ENCODE measurements around the gene ISYNA1. TPM values are rescaled to one million over a fixed set of nuclear protein-coding genes. Genes with fewer than 3 reads are reported as not detected.

The ISYNA1 gene
- total RNA-seq: 26.0 TPM
- long read RNA-seq, transcript ISYNA1-201 (11 exons, 2,420 nt): major isoform, 63 of 98 reads
- long read RNA-seq, partial matches to known transcripts: 15 of 98 reads
- long read RNA-seq, other reads (novel, unspliced or antisense): 14 of 98 reads

DNA sequence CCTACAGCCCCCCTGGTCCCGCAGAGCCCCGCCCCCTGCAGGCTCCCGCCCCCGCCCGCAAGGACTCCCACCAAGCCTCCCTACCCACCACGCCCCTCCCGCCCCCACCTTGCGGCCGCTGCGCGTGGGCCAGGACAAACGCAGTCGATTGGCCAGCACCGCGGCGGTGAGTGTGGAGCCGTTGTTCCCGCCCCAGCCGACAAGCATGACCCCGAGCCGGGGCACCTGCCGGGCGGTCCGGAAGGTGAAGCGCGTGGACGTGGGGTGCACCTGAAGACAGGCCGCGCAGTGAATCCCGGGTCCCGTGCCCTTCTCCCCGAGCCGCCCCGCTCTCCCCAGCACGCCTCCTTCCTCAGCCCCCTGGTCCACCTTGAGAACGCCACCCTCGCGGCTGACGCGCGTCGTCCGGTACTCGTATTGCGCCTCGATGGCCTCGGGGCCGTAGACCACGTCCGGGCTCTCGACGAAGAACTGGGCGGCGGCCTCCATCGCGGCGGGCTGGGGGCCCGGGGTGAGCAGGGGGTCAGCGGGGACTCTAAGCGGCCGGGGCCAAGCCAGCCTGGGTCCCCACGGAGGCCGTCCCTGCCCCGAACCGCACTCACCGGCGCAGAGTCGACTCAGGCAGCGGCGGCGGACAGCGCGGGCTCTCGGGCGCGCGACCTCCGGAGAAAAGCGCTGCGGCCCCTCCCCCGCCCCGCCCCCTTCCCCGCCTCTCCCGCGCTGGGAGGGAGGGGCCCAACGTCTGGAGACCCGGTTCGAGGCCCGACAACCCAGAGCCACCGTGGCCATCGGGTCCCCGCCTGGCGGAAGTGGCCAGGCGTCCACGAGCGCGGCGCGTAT is at the start of gene ISYNA1:
ISYNA1 (minus strand) TSS at position 643 of the 840 bp plus-strand sequence; CDS start at position 489, 154 bp downstream.
- intact Hi-C loops (cut with DNase I): no loop called here
- DNase-seq: peak; percentile 69
- ATAC-seq (ENCODE audit: poor library complexity): peak; percentile 52

DNA sequence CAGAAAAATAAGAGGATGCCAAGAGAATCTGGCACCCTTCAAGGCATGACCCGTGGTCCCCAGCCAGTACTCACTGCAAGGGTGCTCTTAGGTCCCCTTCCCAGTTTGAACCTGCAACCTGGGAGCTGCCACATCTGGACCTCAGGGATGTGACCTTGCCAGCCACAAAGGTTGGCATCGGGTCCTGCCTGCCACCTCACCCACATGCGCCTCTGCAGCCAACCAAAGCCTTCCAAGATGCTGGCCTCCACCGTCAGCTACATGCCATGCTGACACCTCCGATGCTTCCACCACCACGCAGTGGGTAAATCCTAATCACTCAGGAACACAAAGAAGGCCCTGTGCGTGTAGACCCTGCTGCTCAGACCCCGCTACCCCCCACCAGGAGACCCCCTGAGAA is 48.8 kb upstream of the ISYNA1 start:
- ATAC-seq (ENCODE audit: poor library complexity) (no peak), DNase-seq (no peak)
- intact Hi-C loops (cut with DNase I): no loop called here

DNA sequence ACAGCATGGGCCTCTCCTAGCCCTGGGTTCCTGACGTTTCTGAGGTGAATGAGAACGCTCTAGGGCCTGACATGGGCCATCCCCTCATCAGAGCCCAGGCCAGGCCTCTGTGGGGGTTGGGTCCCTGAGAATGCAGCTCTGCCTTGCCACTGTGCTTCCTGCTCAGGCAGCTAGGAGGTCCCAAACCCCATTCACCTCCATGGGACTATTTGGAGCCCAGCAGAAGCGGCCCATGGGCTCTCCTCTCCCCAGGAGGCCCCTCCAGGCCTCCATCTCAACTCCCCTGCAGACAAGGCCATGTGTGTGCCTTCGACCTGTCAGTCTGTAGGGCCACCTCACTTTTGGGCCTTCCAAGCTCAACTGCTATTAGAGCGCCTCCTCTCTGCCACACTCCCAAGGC is 47.1 kb upstream of the ISYNA1 start:
- intact Hi-C loops (cut with DNase I): no loop called here
- ATAC-seq (ENCODE audit: poor library complexity) (no peak), DNase-seq (no peak)

DNA sequence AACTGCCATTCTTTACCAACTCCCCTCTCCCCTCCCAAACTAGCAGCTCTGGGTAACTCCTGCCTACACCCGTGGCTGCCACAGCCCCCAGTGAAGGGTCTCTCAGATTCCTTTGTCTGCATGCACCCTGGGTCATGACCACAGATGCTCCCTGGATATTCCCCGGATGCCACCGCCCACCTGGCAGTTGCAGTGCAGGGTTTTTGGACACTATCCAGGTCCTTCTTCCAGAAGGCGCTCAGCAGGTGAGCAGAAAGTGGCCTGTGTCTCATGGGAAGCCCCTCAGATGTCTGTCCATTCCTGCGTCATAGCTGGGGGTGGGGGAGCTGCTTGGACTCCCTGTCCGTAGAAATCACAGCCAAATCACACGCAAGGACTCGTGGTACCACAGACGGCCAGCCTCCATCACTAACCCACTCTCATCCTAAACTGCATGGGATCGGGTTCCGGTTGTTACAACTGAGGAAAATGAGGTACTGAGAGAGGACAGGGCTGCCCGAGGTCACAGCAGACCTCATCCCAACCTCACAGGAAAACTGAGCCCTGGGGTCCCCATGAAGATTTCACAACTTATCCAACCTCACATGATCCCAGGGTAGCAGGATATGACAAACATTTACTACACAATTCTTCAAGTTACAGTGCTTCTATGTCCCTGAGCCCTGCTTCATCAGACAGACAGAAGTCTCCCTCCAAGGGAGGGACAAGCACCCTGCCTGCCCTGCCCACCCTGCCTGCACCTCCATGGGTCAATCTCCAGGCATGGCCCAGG is 45.4 kb upstream of the ISYNA1 start:
- intact Hi-C loops (cut with DNase I): no loop called here
- ATAC-seq (ENCODE audit: poor library complexity) (no peak), DNase-seq (no peak)

DNA sequence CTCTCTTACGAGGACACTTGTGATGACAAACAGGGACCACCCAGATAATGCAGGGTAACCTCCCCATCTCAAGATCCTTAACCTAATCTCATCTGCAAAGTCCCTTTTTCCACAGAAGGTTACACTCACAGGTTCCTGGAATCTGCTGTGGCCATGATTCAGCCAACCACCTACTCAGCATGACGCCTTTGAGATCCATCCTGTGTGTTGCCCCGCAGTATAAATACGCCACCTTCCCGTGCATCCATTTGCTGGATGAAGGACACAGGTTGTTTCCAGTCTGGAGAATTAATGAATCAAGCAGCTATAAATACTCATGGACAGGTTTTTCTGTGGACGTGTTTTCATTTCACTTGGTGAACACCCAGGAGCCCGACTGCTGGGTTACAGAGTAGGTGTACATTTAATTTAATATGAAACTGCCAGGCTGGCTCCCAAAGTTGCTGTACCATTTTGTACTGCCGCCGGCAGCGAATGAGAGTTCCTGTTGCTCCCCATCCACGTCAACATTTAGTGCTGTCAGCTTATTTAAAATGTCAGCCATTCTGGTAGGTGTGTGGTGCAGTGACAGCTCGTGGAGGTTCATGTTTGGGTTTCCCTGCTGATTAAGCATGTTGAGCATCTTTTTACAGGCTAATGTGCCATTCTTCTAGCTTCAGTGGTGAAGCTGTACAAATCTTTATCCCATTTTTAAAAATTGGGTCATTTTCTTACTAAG is 43.7 kb upstream of the ISYNA1 start:
- intact Hi-C loops (cut with DNase I): no loop called here
- peak; percentile 38 for DNase-seq
- ATAC-seq (ENCODE audit: poor library complexity): no peak

DNA sequence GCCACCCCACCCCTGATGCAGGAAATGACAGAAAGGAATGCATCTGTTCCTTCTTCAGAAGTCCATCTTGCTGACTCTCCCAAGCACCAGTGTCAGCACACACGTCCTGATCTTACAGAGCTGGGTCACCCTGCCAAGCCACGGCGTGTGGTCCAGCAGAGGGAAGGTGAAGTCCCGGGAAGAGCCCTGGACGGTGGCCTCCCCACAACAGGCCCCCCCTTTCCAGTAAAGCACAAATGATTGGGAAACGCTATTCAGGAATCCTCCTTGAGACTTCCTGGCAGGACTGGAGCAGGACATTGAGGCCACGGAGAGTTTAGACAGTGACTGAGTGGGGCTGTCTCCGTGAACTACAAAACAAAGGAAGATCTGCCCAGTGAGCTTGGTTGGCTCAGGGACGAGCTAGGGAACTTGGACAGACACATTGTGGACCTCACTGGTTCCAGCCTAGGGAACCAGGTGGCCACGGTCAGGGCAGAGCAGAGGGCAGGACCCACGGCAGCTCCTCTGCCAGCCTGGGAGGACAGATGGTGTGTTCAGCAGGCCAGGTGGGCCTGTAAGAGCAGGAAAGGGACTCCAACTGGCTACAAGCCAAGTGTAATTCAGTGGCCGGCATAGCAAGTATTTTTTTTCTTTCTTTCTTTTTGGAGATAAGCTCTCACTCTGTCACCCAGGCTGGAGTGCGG is 42.2 kb upstream of the ISYNA1 start:
- DNase-seq (peak; percentile 85), ATAC-seq (ENCODE audit: poor library complexity) (peak; percentile 68)
- intact Hi-C loops (cut with DNase I): no loop called here

DNA sequence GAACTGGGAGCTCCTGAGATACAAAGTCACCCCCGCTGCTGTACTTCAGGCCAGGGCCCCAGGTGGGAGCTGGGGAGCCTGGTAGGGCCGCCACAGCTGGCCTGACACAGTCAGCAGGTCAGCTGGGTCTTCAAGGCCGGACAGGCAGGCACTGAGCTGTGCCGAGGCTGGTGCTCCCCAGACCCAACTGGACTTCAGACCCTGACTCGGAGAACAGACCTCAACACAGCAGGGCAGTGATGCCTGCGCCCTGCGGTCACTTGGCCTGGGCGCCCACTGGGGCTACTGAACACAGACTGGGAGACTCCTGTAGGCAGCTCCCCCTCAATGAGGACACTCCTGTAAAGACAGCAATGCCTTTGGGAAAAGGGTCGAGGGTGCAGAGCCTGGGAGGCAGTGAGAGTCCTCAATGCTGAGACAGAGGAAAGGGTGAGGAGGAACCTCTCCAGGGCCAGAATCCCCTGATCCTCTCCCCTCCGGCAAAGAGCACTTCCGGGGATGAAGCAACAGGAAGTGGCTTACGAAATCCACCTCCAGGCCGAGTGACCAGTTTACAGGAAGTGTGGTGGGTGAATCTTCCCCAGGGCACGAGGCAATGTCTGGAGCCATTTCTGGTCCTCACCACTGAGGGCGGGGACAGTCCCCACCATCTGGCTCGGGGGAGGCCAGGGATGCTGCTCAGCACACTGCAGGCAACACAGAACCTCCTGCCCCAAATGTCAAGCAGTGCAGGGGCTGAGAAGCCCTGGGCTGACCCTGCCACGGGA is 40.8 kb upstream of the ISYNA1 start:
- intact Hi-C loops (cut with DNase I): no loop called here
- DNase-seq: peak; percentile 88
- peak; percentile 77 for ATAC-seq (ENCODE audit: poor library complexity)

DNA sequence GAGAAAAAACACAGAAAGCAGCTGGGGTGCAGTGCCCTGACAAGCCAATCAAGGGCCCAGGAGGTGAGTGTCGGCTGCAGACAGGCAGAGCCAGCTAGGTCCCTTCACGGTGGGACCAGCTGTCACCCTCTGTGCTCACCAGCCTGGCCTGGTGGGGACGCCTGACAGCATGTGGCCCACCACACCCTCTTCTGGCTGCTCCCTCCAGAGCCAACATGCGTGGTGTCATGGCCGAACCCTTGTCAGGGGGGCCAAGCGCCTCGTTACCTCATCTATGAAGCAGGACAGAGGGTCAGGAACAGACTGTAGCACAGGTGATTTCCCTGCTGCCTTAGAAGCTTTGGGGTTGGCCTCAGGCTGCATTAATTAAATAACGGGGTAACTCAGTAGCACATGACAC is 40.0 kb upstream of the ISYNA1 start:
- intact Hi-C loops (cut with DNase I): no loop called here
- no peak for ATAC-seq (ENCODE audit: poor library complexity)
- no peak for DNase-seq

DNA sequence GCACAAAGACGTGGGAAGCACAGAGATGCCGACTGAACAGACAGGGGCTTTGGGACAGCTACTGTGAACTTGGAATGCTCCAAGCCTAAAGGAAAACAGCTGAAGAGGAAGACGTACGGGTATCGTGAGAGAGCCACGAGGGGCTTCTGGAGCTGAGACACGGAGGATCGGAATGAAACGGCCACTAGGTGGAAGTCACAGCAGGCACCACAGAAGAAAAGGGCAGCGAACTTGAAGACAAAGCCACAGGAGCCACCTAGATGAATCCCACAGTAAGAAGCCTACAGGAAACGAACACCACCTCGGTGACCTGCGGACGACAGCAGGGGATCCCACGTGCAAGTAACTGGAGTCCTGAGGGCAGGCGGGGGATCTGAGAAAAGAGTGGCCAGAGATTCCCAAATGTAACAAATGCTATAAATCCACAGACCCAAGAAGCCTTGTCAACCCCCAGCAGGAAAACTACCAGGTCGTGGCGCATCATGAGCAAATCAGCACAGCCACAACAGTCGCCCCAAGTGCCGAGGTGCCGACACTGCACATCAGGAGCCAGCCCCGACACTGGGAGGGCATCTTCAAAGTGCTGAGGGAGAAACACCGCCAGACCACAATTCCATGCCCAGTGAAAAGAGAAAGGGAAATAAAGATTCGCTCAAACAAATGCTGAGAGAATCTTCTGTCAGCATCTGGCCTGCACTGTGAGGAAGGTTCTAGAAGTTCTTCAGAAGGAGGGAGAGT is 39.3 kb upstream of the ISYNA1 start:
- intact Hi-C loops (cut with DNase I): no loop called here
- ATAC-seq (ENCODE audit: poor library complexity): no peak
- DNase-seq: no peak

DNA sequence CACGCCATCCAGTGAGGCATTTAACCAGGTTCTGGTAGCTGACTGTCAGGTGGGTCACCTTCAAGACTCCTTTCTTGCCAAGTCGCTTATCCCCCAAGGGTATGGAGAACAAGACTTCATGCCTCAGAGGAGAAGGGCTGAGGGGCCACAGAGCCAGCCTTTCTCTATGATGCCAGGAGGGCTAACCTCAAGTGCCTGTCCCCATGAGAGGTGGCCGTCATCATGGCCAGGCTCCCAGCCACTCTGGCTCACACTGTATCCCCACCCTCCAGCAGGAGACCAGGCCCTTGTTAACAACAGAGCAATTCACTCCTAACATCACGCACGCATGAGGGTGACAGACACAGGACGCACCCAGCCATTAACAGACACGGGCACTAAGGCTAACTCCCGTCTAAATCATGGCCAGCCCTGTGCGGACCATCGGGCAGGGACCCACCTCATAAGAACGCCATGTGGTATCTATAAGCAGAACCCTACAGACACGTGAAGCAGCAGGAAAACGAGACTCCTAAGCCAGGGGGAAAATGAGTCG is 38.6 kb upstream of the ISYNA1 start:
- intact Hi-C loops (cut with DNase I): no loop called here
- DNase-seq (no peak), ATAC-seq (ENCODE audit: poor library complexity) (no peak)

DNA sequence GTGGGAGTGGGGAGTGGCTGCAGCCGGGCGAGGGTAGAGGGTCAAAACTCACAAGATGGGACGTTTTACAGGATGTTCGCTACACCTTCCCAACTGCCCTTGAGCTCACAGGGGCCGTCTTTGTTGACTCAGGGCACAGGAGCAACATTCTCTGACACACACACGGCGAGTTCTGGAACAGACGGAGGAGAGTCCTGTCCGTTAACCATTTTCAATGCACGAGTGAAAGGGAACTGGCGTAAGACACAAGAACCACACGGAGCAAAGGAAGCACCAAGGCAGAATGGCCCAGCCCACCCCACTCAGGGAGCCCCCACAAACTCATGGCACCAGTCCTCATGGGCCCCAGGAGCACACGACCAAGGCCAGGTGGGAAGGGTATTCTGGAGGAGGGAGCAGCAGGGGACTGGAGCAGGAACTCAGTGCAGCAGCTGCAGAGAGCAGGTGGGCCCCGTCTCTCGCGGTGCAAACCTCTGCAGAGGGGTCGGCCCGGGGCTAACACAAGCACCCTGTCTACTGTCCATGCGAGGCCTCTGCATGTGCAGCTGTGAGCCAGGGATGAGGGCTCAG is 37.9 kb upstream of the ISYNA1 start:
- DNase-seq (no peak), ATAC-seq (ENCODE audit: poor library complexity) (no peak)
- intact Hi-C loops (cut with DNase I): no loop called here

DNA sequence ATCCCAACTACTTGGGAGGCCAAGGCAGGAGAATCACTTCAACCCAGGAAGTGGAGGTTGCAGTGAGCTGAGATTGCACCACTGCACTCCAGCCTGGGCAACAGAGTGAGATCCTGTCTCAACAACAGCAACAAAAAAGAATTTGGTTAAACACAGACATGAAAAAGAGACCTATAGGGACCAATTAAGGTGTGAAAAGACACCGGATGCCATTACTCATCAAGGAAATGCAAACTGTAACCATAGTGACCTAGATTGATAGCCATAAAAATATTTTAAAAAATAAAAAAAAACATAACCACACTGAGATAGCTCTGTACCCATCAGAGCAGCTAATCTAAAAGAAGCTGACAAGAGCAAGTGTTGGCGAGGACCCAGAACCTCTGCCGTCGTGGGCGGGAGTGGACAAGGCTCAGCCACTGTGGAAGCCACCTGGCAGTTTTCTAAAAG is 37.1 kb upstream of the ISYNA1 start:
- DNase-seq (no peak), ATAC-seq (ENCODE audit: poor library complexity) (no peak)
- intact Hi-C loops (cut with DNase I): no loop called here

DNA sequence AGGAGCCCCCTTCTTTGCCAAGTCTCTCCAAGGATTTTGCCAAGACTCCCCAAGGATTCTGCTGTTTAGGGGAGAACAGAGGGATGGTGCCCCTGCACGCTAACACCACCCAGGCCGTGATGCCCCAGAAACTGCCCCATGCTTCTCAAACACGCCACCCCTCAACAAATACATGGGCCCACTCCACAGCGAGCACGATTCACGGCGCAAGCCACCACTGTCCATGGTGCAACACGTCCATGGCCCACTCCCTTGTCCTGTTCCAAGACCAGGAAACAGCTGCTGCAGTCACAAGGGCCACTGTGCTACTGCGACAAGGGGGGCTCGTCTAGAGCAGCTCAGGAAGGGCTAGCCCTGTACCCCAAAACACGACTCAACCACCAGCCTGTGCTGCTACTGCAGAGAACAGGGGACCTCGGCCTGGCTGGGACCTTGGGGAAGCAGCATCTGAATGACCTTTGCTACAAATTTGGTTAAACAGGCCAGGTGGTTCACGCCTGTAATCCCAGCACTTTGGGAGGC is 36.5 kb upstream of the ISYNA1 start:
- ATAC-seq (ENCODE audit: poor library complexity): no peak
- intact Hi-C loops (cut with DNase I): no loop called here
- DNase-seq: no peak

DNA sequence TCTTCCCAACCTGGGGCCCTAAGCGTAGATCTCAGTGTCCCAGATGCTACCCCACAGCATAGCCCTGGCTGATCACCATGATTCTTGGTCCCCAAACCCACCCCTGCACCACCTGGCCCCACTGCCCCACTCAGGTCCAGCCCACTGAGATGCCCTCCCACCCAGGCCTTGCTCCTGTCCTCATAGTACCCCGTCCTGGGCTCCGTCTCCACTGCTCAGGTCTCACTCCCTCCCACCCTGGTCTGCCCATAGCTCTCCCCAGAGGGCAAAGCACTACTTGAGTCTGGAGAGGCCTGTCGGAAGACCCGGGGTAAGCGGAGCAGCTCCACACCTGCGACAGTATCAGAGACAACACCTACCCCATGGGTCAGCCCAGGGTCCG is 35.8 kb upstream of the ISYNA1 start:
- DNase-seq (no peak), ATAC-seq (ENCODE audit: poor library complexity) (no peak)
- intact Hi-C loops (cut with DNase I): no loop called here

DNA sequence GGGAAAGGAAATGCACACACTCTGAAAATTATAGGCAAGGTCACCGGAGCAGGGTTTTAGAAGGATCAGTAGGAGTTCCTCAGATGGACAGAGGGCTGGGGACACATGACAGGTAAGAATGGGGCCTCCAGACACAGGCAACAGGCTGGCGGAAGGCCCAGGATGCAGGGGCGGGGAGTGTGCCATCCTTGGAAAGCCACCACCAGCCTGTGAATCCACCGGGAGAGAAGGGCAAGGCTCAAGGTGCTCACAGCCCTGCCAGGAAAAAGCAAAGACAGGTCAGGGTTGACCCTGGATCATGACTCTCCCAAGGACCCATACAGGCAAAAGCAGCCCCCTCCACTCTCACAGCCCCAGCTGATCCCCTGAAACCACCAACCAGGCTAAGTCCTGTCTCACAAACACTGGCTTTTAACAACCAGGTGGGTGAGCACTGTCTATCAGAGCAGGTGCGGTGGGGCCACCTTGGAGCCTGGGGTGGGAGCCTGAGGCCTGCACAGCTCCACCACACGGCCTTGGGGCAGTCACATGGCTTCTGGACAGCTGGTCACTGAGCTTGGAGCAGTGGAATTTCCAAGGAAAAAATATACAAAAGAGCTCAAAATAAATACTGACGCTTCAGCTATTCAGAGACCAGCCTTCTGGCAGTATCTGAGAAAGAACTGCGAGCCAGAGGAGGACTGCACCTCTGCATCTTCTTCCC is 35.2 kb upstream of the ISYNA1 start:
- DNase-seq (no peak), ATAC-seq (ENCODE audit: poor library complexity) (no peak)
- intact Hi-C loops (cut with DNase I): no loop called here

DNA sequence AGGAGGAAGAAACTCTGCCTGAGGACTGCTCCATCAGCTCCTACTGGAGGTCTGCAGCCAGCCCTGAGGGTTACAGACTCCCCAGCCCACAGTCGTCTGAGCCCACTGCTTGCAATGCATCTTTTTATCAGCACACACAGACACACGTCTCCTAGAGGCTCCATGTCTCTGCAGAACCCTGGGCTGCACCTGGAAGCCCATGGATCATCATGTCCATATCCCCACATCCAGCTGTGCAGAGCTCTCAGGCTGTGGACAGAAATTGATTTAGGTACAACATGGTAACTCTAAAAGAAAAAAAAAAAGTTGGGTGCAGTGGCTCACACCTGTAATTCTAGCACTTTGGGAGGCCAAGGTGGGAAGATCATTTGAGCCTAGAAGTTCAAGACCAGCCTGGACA is 32.9 kb upstream of the ISYNA1 start:
- intact Hi-C loops (cut with DNase I): no loop called here
- ATAC-seq (ENCODE audit: poor library complexity) (no peak), DNase-seq (no peak)
